ENCODE results near the gene EGFL7.

EGFL7 gene

GRCh38 chr9:136621734-136622093, 41.0 kb upstream of the EGFL7 start:
- Histone ChIP-seq H3F3A (ENCODE audit: control insufficient read depth, insufficient read depth) (no peaks in the 10 kb centered on the region), H3K27ac (ENCODE audit: low read depth, low read length) (no peak overlapping the region), H3K36me3 (ENCODE audit: control insufficient read depth, low read length) (no peaks in the 10 kb centered on the region), H3K4me1 (ENCODE audit: control insufficient read depth, low read length) (peaks cover 18% of the 10 kb centered on the region), H3K79me2 (ENCODE audit: control insufficient read depth, low read length) (no peaks in the 10 kb centered on the region), H3K9me3 (ENCODE audit: control insufficient read depth, insufficient read depth, low read length) (no peaks in the 10 kb centered on the region), H3K4me3 (ENCODE audit: low read length) (no peak overlapping the region), H3K4me2 (ENCODE audit: low read length) (no peak overlapping the region), H3K27me3 (ENCODE audit: control insufficient read depth, low read length) (peaks cover 18% of the 10 kb centered on the region), H4K20me1 (ENCODE audit: control insufficient read depth, insufficient read depth, low read depth, low read length) (no peaks in the 10 kb centered on the region), H3K9me2 (replicated peaks; ENCODE audit: control insufficient read depth, low read length) (no peaks in the 10 kb centered on the region)
- TF ChIP-seq CTCF (IDR thresholded peaks at IDR 0.05; ENCODE audit: low read depth, low read length, poor library complexity, severe bottlenecking) (no peak), EZH2phosphoT487 (IDR thresholded peaks at IDR 0.05; ENCODE audit: borderline replicate concordance, low read length) (no peak)

- Histone ChIP-seq H3K36me3 (ENCODE audit: control insufficient read depth, low read length) (no peaks in the 10 kb centered on the region), H3F3A (ENCODE audit: control insufficient read depth, insufficient read depth) (no peaks in the 10 kb centered on the region), H3K27ac (ENCODE audit: low read depth, low read length) (no peak overlapping the region), H3K9me3 (ENCODE audit: control insufficient read depth, insufficient read depth, low read length) (no peaks in the 10 kb centered on the region), H3K4me3 (ENCODE audit: low read length) (no peak overlapping the region), H3K27me3 (ENCODE audit: control insufficient read depth, low read length) (peaks cover 18% of the 10 kb centered on the region), H3K4me2 (ENCODE audit: low read length) (no peak overlapping the region), H3K79me2 (ENCODE audit: control insufficient read depth, low read length) (no peaks in the 10 kb centered on the region), H3K4me1 (ENCODE audit: control insufficient read depth, low read length) (peaks cover 18% of the 10 kb centered on the region), H3K9me2 (replicated peaks; ENCODE audit: control insufficient read depth, low read length) (no peaks in the 10 kb centered on the region), H4K20me1 (ENCODE audit: control insufficient read depth, insufficient read depth, low read depth, low read length) (no peaks in the 10 kb centered on the region)
- TF ChIP-seq CTCF (IDR thresholded peaks at IDR 0.05; ENCODE audit: low read depth, low read length, poor library complexity, severe bottlenecking) (no peak), EZH2phosphoT487 (IDR thresholded peaks at IDR 0.05; ENCODE audit: borderline replicate concordance, low read length) (no peak)
These were observed 40.2 kb upstream of the EGFL7 start for GRCh38 chr9:136622538-136622948.

- Histone ChIP-seq H3K4me2 (ENCODE audit: low read length) (no peak overlapping the region), H3K4me3 (ENCODE audit: low read length) (no peak overlapping the region), H3K27ac (ENCODE audit: low read depth, low read length) (no peak overlapping the region), H3K36me3 (ENCODE audit: control insufficient read depth, low read length) (no peaks in the 10 kb centered on the region), H3K27me3 (ENCODE audit: control insufficient read depth, low read length) (peaks cover 14% of the 10 kb centered on the region), H3K9me3 (ENCODE audit: control insufficient read depth, insufficient read depth, low read length) (no peaks in the 10 kb centered on the region), H3K9me2 (replicated peaks; ENCODE audit: control insufficient read depth, low read length) (no peaks in the 10 kb centered on the region), H3K4me1 (ENCODE audit: control insufficient read depth, low read length) (peaks cover 13% of the 10 kb centered on the region), H4K20me1 (ENCODE audit: control insufficient read depth, insufficient read depth, low read depth, low read length) (no peaks in the 10 kb centered on the region), H3K79me2 (ENCODE audit: control insufficient read depth, low read length) (no peaks in the 10 kb centered on the region), H3F3A (ENCODE audit: control insufficient read depth, insufficient read depth) (no peaks in the 10 kb centered on the region)
- TF ChIP-seq EZH2phosphoT487 (IDR thresholded peaks at IDR 0.05; ENCODE audit: borderline replicate concordance, low read length) (no peak), CTCF (IDR thresholded peaks at IDR 0.05; ENCODE audit: low read depth, low read length, poor library complexity, severe bottlenecking) (no peak)
These were observed 39.5 kb upstream of the EGFL7 start for GRCh38 chr9:136623016-136623841.

Data from DOHH2 (cell line).